ENCODE data around the gene TACR1.

TACR1 gene

GRCh38 chr2:75133621-75134570 is 65.4 kb downstream of the TACR1 start:
- no peak for ATAC-seq (replicated peaks; ENCODE audit: extremely low read depth, poor library complexity, severe bottlenecking)
- no peak for DNase-seq (ENCODE audit: low spot score in 2 of 2)
- Mint-ChIP-seq H3K4me1 (no peaks in the 10 kb centered on the region), H3K9me3 (no peaks in the 10 kb centered on the region), H3K27ac (ENCODE audit: low read depth) (no peak overlapping the region), H3K27me3 (no peaks in the 10 kb centered on the region), H3K36me3 (ENCODE audit: insufficient read depth) (peaks cover 2% of the 10 kb centered on the region), H3K4me3 (no peak overlapping the region)

- no peak overlapping the region for H3K4me3 Mint-ChIP-seq
- ATAC-seq (replicated peaks; ENCODE audit: extremely low read depth, poor library complexity, severe bottlenecking) (no peak), DNase-seq (ENCODE audit: low spot score in 2 of 2) (no peak)
- H3K9me3 Mint-ChIP-seq: peaks cover 5% of the 10 kb centered on the region
- H3K27me3 Mint-ChIP-seq: no peaks in the 10 kb centered on the region
- H3K27ac Mint-ChIP-seq (ENCODE audit: low read depth): no peak overlapping the region
- H3K36me3 Mint-ChIP-seq (ENCODE audit: insufficient read depth): peaks cover 2% of the 10 kb centered on the region
- H3K4me1 Mint-ChIP-seq: no peaks in the 10 kb centered on the region
Measured at GRCh38 chr2:75130171-75130570, 69.1 kb downstream of the TACR1 start.

DNA sequence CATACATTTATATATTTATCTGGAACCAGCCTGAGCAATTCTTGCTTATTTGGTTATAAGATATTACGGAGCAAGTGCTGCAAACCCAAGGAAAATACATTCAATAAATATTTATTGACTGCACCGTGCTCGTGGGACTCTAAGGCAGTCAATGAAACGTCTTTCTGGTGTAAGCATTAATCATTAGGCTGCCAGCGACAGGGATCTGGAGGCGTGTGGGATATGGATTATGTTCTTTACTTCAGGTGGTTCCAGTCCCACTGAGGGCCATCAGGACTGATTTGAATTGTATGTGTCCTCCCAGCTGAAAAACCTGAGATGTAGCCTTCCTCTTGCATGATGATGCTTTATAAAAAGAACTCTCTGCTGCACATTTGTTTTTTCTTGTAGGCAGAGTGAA is 75.4 kb downstream of the TACR1 start:
- Mint-ChIP-seq H3K4me3 (no peak overlapping the region), H3K27ac (ENCODE audit: low read depth) (no peak overlapping the region), H3K27me3 (no peaks in the 10 kb centered on the region), H3K36me3 (ENCODE audit: insufficient read depth) (no peaks in the 10 kb centered on the region), H3K9me3 (peaks cover 5% of the 10 kb centered on the region), H3K4me1 (no peaks in the 10 kb centered on the region)
- DNase-seq (ENCODE audit: low spot score in 2 of 2) (no peak), ATAC-seq (replicated peaks; ENCODE audit: extremely low read depth, poor library complexity, severe bottlenecking) (no peak)

- H3K27ac Mint-ChIP-seq (ENCODE audit: low read depth): no peak overlapping the region
- H3K4me1 Mint-ChIP-seq: no peaks in the 10 kb centered on the region
- no peak for DNase-seq (ENCODE audit: low spot score in 2 of 2)
- ATAC-seq (replicated peaks; ENCODE audit: extremely low read depth, poor library complexity, severe bottlenecking): no peak
- H3K9me3 Mint-ChIP-seq: no peaks in the 10 kb centered on the region
- no peaks in the 10 kb centered on the region for H3K36me3 Mint-ChIP-seq (ENCODE audit: insufficient read depth)
- H3K4me3 Mint-ChIP-seq: no peak overlapping the region
- no peaks in the 10 kb centered on the region for H3K27me3 Mint-ChIP-seq
Measured at GRCh38 chr2:75113231-75113869, 86.0 kb downstream of the TACR1 start.

DNA sequence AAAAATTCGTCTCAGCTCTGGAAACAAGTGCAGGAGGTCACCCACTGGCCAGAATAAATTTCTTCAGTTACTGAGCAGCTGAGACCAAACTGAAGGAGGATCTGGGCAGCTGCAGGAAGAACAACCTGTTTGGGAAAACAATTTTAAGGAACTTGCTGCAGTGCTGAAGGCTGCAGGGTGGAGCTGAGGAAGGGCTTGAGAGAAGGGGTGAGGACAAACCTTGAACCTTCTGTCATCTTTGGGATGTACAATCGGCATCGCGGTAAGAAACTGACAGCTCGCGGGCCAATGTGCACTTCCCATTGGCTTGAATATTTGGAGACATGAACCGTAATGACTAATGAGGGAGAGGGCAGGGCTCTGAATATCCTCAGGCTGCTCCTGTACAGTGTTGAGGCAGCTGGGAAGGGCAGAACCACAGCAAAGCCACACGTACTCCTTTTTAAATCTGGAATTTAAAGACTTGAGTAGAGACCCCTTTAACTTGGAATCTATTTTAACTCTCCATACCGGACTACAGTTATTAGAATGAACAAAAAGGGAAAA is 90.3 kb downstream of the TACR1 start:
- Mint-ChIP-seq H3K27ac (ENCODE audit: low read depth) (no peak overlapping the region), H3K4me1 (no peaks in the 10 kb centered on the region), H3K27me3 (no peaks in the 10 kb centered on the region), H3K9me3 (no peaks in the 10 kb centered on the region), H3K36me3 (ENCODE audit: insufficient read depth) (no peaks in the 10 kb centered on the region), H3K4me3 (no peak overlapping the region)
- ATAC-seq (replicated peaks; ENCODE audit: extremely low read depth, poor library complexity, severe bottlenecking) (no peak), DNase-seq (ENCODE audit: low spot score in 2 of 2) (no peak)

DNA sequence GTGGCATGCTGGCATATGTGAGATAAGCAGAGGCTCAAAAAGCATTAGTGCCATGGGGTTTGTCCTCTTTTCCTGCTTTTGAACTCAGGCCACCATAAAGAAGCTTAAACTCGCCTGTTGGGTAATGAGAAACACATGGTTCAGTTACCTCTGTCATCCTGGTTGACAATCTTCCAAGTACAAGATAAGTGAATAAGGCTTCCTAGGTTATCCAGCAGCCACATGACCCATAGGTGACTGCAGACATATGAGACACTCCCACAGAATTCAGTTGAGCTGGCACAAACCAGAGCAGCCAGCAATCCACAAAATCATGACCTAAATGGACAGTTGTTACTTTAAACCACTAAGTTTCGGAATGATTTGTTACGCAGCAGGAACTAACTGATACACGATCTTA is 97.3 kb downstream of the TACR1 start:
- no peak for ATAC-seq (replicated peaks; ENCODE audit: extremely low read depth, poor library complexity, severe bottlenecking)
- no peak for DNase-seq (ENCODE audit: low spot score in 2 of 2)
- no peaks in the 10 kb centered on the region for H3K36me3 Mint-ChIP-seq (ENCODE audit: insufficient read depth)
- H3K9me3 Mint-ChIP-seq: no peaks in the 10 kb centered on the region
- peaks cover 6% of the 10 kb centered on the region for H3K27me3 Mint-ChIP-seq
- H3K27ac Mint-ChIP-seq (ENCODE audit: low read depth): no peak overlapping the region
- H3K4me1 Mint-ChIP-seq: no peaks in the 10 kb centered on the region
- no peak overlapping the region for H3K4me3 Mint-ChIP-seq

DNA sequence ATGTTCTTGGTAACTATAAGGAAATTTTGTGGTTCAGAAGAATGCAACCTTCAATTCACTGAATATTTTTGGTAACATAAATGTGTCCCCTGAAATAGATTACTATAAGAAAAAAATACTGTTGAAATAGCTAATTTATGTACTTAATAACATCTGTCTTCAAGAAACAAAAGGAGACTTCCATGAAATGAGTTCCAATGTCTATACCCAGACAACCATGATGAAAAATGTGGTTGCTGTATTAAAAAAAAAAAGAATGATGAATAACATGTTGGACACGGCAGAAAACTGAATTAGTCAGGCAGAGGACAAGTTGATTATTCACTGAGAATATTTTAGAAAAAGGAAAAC is 98.5 kb downstream of the TACR1 start:
- Mint-ChIP-seq H3K4me1 (no peaks in the 10 kb centered on the region), H3K4me3 (no peak overlapping the region), H3K36me3 (ENCODE audit: insufficient read depth) (no peaks in the 10 kb centered on the region), H3K9me3 (no peaks in the 10 kb centered on the region), H3K27me3 (peaks cover 6% of the 10 kb centered on the region), H3K27ac (ENCODE audit: low read depth) (no peak overlapping the region)
- DNase-seq (ENCODE audit: low spot score in 2 of 2): no peak
- no peak for ATAC-seq (replicated peaks; ENCODE audit: extremely low read depth, poor library complexity, severe bottlenecking)

GRCh38 chr2:75100011-75100800 is 99.1 kb downstream of the TACR1 start:
- no peak for ATAC-seq (replicated peaks; ENCODE audit: extremely low read depth, poor library complexity, severe bottlenecking)
- Mint-ChIP-seq H3K27me3 (peaks cover 6% of the 10 kb centered on the region), H3K4me1 (no peaks in the 10 kb centered on the region), H3K9me3 (no peaks in the 10 kb centered on the region), H3K36me3 (ENCODE audit: insufficient read depth) (no peaks in the 10 kb centered on the region), H3K4me3 (no peak overlapping the region), H3K27ac (ENCODE audit: low read depth) (no peak overlapping the region)
- DNase-seq (ENCODE audit: low spot score in 2 of 2): no peak

DNA sequence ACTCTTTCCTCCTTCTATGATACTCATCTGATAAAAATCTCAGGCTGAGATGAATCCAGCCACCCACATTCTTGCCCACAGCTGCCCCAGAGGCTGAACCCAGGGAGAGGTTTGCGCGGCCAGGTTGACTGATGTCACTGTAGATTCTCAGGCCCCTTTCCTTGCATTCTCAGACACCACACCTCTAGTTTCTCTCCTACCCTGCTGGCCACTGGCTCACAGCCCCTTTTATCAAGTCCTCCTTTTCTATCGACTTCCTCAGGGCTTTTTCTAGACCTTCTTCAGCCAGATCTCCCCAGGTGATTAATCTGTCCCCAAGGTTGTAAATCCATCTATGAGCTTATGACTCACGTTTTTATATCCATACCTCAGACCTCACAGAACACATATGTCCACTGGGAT is 99.8 kb downstream of the TACR1 start:
- Mint-ChIP-seq H3K27ac (ENCODE audit: low read depth) (no peak overlapping the region), H3K4me1 (no peaks in the 10 kb centered on the region), H3K36me3 (ENCODE audit: insufficient read depth) (no peaks in the 10 kb centered on the region), H3K27me3 (peaks cover 6% of the 10 kb centered on the region), H3K9me3 (no peaks in the 10 kb centered on the region), H3K4me3 (no peak overlapping the region)
- ATAC-seq (replicated peaks; ENCODE audit: extremely low read depth, poor library complexity, severe bottlenecking) (no peak), DNase-seq (ENCODE audit: low spot score in 2 of 2) (no peak)

GRCh38 chr2:75098856-75099255 is 100.5 kb downstream of the TACR1 start:
- DNase-seq (ENCODE audit: low spot score in 2 of 2) (no peak), ATAC-seq (replicated peaks; ENCODE audit: extremely low read depth, poor library complexity, severe bottlenecking) (no peak)
- no peak overlapping the region for H3K4me3 Mint-ChIP-seq

GRCh38 chr2:75097831-75098230 is 101.5 kb downstream of the TACR1 start:
- H3K27me3 Mint-ChIP-seq: peaks cover 6% of the 10 kb centered on the region
- no peaks in the 10 kb centered on the region for H3K9me3 Mint-ChIP-seq
- DNase-seq (ENCODE audit: low spot score in 2 of 2) (no peak), ATAC-seq (replicated peaks; ENCODE audit: extremely low read depth, poor library complexity, severe bottlenecking) (no peak)
- no peak overlapping the region for H3K27ac Mint-ChIP-seq (ENCODE audit: low read depth)
- H3K4me3 Mint-ChIP-seq: no peak overlapping the region
- no peaks in the 10 kb centered on the region for H3K36me3 Mint-ChIP-seq (ENCODE audit: insufficient read depth)
- no peaks in the 10 kb centered on the region for H3K4me1 Mint-ChIP-seq

More at GRCh38 chr2:75098856-75099255, 100.5 kb downstream of the TACR1 start:
- Mint-ChIP-seq H3K27ac (ENCODE audit: low read depth) (no peak overlapping the region), H3K9me3 (no peaks in the 10 kb centered on the region), H3K4me1 (no peaks in the 10 kb centered on the region), H3K36me3 (ENCODE audit: insufficient read depth) (no peaks in the 10 kb centered on the region), H3K27me3 (peaks cover 6% of the 10 kb centered on the region)

DNA sequence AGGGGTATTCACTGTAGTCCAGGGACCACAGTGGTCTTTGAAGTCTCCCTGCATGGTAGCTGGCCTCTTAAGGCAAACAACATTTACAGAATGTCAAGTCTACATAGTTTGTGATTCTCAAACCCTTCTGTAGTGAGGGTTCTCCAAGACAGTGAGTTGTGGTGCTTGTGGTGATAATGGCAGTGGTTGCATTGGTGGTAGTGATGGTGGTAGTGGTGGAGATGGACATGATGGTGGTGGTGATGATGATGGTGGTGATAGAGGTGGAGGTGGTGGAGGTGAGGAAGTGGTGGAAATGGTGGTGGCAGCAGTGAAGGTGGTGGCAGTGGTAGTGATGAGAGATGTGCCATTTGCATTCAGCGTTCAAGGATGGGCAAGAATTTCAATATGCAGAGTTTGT is 104.9 kb downstream of the TACR1 start:
- DNase-seq (ENCODE audit: low spot score in 2 of 2): no peak
- no peak overlapping the region for H3K4me3 Mint-ChIP-seq
- no peaks in the 10 kb centered on the region for H3K4me1 Mint-ChIP-seq
- no peak overlapping the region for H3K27ac Mint-ChIP-seq (ENCODE audit: low read depth)
- H3K36me3 Mint-ChIP-seq (ENCODE audit: insufficient read depth): no peaks in the 10 kb centered on the region
- no peaks in the 10 kb centered on the region for H3K9me3 Mint-ChIP-seq
- ATAC-seq (replicated peaks; ENCODE audit: extremely low read depth, poor library complexity, severe bottlenecking): no peak
- H3K27me3 Mint-ChIP-seq: peaks cover 6% of the 10 kb centered on the region
